Erythroblast (primary cell): ENCODE data around the gene IP6K3.

ENCODE experiments used
- GATA1 ChIP-seq: IDR thresholded peaks from 2 replicates; pipeline ENCODE4 v1.6.1; 2011; ENCODE audit warnings: low read depth, mild to moderate bottlenecking, control low read depth, low read length, moderate library complexity
- POLR2A ChIP-seq: IDR thresholded peaks from 2 replicates; pipeline ENCODE4 v1.6.1; 2011; ENCODE audit warnings: mild to moderate bottlenecking, low read length

DNA sequence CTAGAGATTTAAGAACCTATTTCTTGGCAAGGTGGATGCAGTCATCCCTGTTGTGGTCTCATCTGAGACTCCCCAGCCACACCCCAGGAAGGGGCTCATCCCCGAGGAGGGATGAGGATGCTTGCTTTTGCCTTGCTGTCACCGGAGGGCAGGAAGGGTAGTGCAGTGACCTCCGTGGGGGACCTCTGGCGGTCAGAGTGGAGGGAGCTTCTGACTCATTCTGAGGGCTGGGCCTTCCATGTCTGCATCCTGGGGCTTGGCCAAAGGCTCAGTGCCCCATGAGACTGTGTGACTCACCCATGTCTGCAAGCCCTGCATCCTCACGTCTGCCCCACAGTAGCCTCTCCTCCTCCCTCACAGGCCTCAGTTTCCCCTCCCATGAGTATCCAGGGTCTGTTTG, 73.9 kb downstream of the IP6K3 start:
- no peak for TF ChIP-seq POLR2A
- TF ChIP-seq GATA1, result no peak
